H9 (cell line): ENCODE results near the gene PAGR1. TPM values are rescaled to one million over a fixed set of nuclear protein-coding genes. Genes with fewer than 3 reads are reported as not detected.

Experiments
- DNase-seq: peaks from one replicate; pipeline ENCODE4 v3.0.0-alpha.2; 2017
- H2AFZ ChIP-seq: one replicate; pipeline ENCODE4 v1.6.1; 2013; ENCODE audit warnings: mild to moderate bottlenecking, low read length, control low read depth, moderate library complexity
- H2AK5ac ChIP-seq: 2 replicates; pipeline ENCODE4 v1.6.1; 2013; ENCODE audit warnings: low read length, control low read depth, mixed read lengths; ENCODE audit not compliant: insufficient read length
- H2BK120ac ChIP-seq: one replicate; pipeline ENCODE4 v1.6.1; 2013; ENCODE audit warnings: low read depth, mild to moderate bottlenecking, low read length, control low read depth, inconsistent platforms; ENCODE audit not compliant: poor library complexity, severe bottlenecking
- H2BK12ac ChIP-seq: 2 replicates; pipeline ENCODE4 v1.6.1; 2013; ENCODE audit warnings: low read length, control low read depth, mixed read lengths, low read depth; ENCODE audit not compliant: insufficient read length
- H2BK15ac ChIP-seq: 2 replicates; pipeline ENCODE4 v1.6.1; 2013; ENCODE audit warnings: low read depth, low read length, control low read depth
- H2BK20ac ChIP-seq: one replicate; pipeline ENCODE4 v1.6.1; 2013; ENCODE audit warnings: low read depth, mild to moderate bottlenecking, low read length, control low read depth, inconsistent platforms; ENCODE audit not compliant: poor library complexity, severe bottlenecking
- H2BK5ac ChIP-seq: 2 replicates; pipeline ENCODE4 v1.6.1; 2013; ENCODE audit warnings: low read length, control low read depth, mixed read lengths; ENCODE audit not compliant: insufficient read length
- H3K14ac ChIP-seq: 2 replicates; pipeline ENCODE4 v1.6.1; 2013; ENCODE audit warnings: low read length, control low read depth; ENCODE audit not compliant: insufficient read depth
- H3K18ac ChIP-seq: 2 replicates; pipeline ENCODE4 v1.6.1; 2013; ENCODE audit warnings: low read depth, mild to moderate bottlenecking, mixed read lengths, low read length, control low read depth; ENCODE audit not compliant: insufficient read length
- H3K23ac ChIP-seq: 2 replicates; pipeline ENCODE4 v1.6.1; 2013; ENCODE audit warnings: low read length, control low read depth, mixed read lengths, low read depth; ENCODE audit not compliant: insufficient read length
- H3K23me2 ChIP-seq: 2 replicates; pipeline ENCODE4 v1.6.1; 2013; ENCODE audit warnings: low read depth, mild to moderate bottlenecking, mixed read lengths, low read length, control low read depth; ENCODE audit not compliant: insufficient read length, poor library complexity, severe bottlenecking
- H3K27ac ChIP-seq: 2 replicates; pipeline ENCODE4 v1.5.1; 2013; ENCODE audit warnings: low read length, control low read depth, mixed read lengths, low read depth; ENCODE audit not compliant: insufficient read length
- H3K27me3 ChIP-seq: 2 replicates; pipeline ENCODE4 v1.6.1; 2013; ENCODE audit warnings: low read length, control low read depth, inconsistent platforms; ENCODE audit not compliant: insufficient read depth
- H3K4ac ChIP-seq: 2 replicates; pipeline ENCODE4 v1.6.1; 2013; ENCODE audit warnings: low read depth, mild to moderate bottlenecking, control low read depth, inconsistent platforms, low read length, moderate library complexity
- H3K4me1 ChIP-seq: 2 replicates; pipeline ENCODE4 v1.6.1; 2013; ENCODE audit warnings: low read length, control low read depth, inconsistent platforms; ENCODE audit not compliant: insufficient read depth
- H3K4me2 ChIP-seq: 2 replicates; pipeline ENCODE4 v1.6.1; 2013; ENCODE audit warnings: low read length, control low read depth, mixed read lengths; ENCODE audit not compliant: insufficient read length, insufficient read depth
- H3K56ac ChIP-seq: 2 replicates; pipeline ENCODE4 v1.6.1; 2013; ENCODE audit warnings: low read depth, mild to moderate bottlenecking, mixed read lengths, low read length, control low read depth; ENCODE audit not compliant: insufficient read length
- H3K79me1 ChIP-seq: 2 replicates; pipeline ENCODE4 v1.6.1; 2013; ENCODE audit warnings: low read depth, mild to moderate bottlenecking, moderate library complexity, low read length, control low read depth, inconsistent platforms; ENCODE audit not compliant: insufficient read depth, poor library complexity, severe bottlenecking
- H3K79me2 ChIP-seq: 2 replicates; pipeline ENCODE4 v1.6.1; 2013; ENCODE audit warnings: low read length, control low read depth, inconsistent platforms; ENCODE audit not compliant: insufficient read depth
- H3K9ac ChIP-seq: 2 replicates; pipeline ENCODE4 v1.6.1; 2013; ENCODE audit warnings: low read length, control low read depth, mixed read lengths; ENCODE audit not compliant: insufficient read length; ENCODE audit errors: extremely low read depth
- H3K9me3 ChIP-seq: one replicate; pipeline ENCODE4 v1.6.1; 2013; ENCODE audit warnings: low read depth, low read length, inconsistent platforms; ENCODE audit not compliant: control insufficient read depth
- H3T11ph ChIP-seq: one replicate; pipeline ENCODE4 v1.6.1; 2013; ENCODE audit warnings: mild to moderate bottlenecking, low read length, control low read depth, inconsistent platforms
- H4K20me1 ChIP-seq: one replicate; pipeline ENCODE4 v1.6.1; 2013; ENCODE audit not compliant: control insufficient read depth, insufficient read length, insufficient read depth
- H4K5ac ChIP-seq: 2 replicates; pipeline ENCODE4 v1.6.1; 2013; ENCODE audit warnings: low read depth, mild to moderate bottlenecking, mixed read lengths, low read length, control low read depth; ENCODE audit not compliant: insufficient read length
- H4K8ac ChIP-seq: replicated peaks from 2 replicates; pipeline ENCODE4 v1.6.1; 2013; ENCODE audit warnings: low read length, control low read depth, mixed read lengths, low read depth; ENCODE audit not compliant: insufficient read length
- H4K91ac ChIP-seq: 2 replicates; pipeline ENCODE4 v1.6.1; 2013; ENCODE audit warnings: low read depth, mild to moderate bottlenecking, moderate library complexity, mixed read lengths, low read length, control low read depth; ENCODE audit not compliant: insufficient read length
- H3K27ac Mint-ChIP-seq, 3 experiments: 2 replicates in 2 of 3; 3 replicates in 1 of 3; pipeline ENCODE4 v1.8.0; 2020 to 2021; ENCODE audit warnings: mixed read lengths in 3 of 3, mild to moderate bottlenecking in 1 of 3, moderate library complexity in 1 of 3
- H3K27me3 Mint-ChIP-seq: 2 replicates; pipeline ENCODE4 v1.8.0; 2021; ENCODE audit warnings: low read depth, mild to moderate bottlenecking, moderate library complexity, mixed read lengths
- H3K36me3 Mint-ChIP-seq, 3 experiments: 2 replicates in 2 of 3; 3 replicates in 1 of 3; pipeline ENCODE4 v1.8.0; 2020 to 2021; ENCODE audit warnings: low read depth in 3 of 3, mixed read lengths in 3 of 3; ENCODE audit not compliant: insufficient read depth in 1 of 3
- H3K4me1 Mint-ChIP-seq, 2 experiments: 2 replicates each; pipeline ENCODE4 v1.8.0; 2020; ENCODE audit warnings: mixed read lengths in 2 of 2
- H3K4me3 Mint-ChIP-seq, 2 experiments: 2 replicates in 1 of 2; 3 replicates in 1 of 2; pipeline ENCODE4 v1.8.0; 2020 to 2021; ENCODE audit warnings: mild to moderate bottlenecking in 2 of 2, mixed read lengths in 2 of 2, moderate library complexity in 1 of 2
- H3K9me3 Mint-ChIP-seq, 2 experiments: 2 replicates in 1 of 2; 3 replicates in 1 of 2; pipeline ENCODE4 v1.8.0; 2020; ENCODE audit warnings: mild to moderate bottlenecking in 2 of 2, mixed read lengths in 2 of 2, moderate library complexity in 1 of 2
- CTCF ChIP-seq: fragments of 200-600 bp; sonication (generic); conservative IDR thresholded peaks from 3 replicates; pipeline ENCODE4 v1.8.0; 2021; ENCODE audit warnings: antibody characterized with exemption, mild to moderate bottlenecking
- WGBS: extraction: QIAGEN DNeasy Blood & Tissue Kit; methylation state at CpG from one replicate; pipeline ENCODE4 v1.1.7; 2013; ENCODE audit warnings: missing lambda C conversion rate, low lambda C conversion rate, mixed read lengths; ENCODE audit not compliant: insufficient read length; ENCODE audit errors: extremely low coverage; 5-methylcytosine and 5-hydroxymethylcytosine counted together
- total RNA-seq: library from RNA; stranded (reverse); gene quantifications from 2 replicates; pipeline ENCODE4 v1.2.1, GENCODE V29; 2021

PAGR1 gene
- total RNA-seq, 1 experiment from 2014 or later, result 65.3 TPM

- Histone ChIP-seq H3K27me3 (no peaks in the 10 kb centered on the region), H4K91ac (no peak overlapping the region), H2BK20ac (no peak overlapping the region), H2BK12ac (no peak overlapping the region), H3T11ph (no peak overlapping the region), H2AK5ac (no peak overlapping the region), H4K8ac (no peak overlapping the region), H3K4me2 (peak overlapping the region; percentile 59), H3K14ac (no peak overlapping the region), H3K23ac (no peak overlapping the region), H3K23me2 (peaks cover 35% of the 10 kb centered on the region), H3K79me2 (no peaks in the 10 kb centered on the region; the same call in 1 of the 2 replicates), H2AFZ (no peak overlapping the region), H3K27ac (no peak overlapping the region), H3K9ac (no peak overlapping the region), H3K4me1 (peaks cover 6% of the 10 kb centered on the region; the same call in 1 of the 2 replicates), H3K56ac (no peak overlapping the region), H4K20me1 (no peaks in the 10 kb centered on the region), H2BK15ac (no peak overlapping the region), H4K5ac (no peak overlapping the region), H3K18ac (no peak overlapping the region), H3K4ac (no peak overlapping the region), H2BK120ac (no peak overlapping the region), H3K9me3 (no peaks in the 10 kb centered on the region), H2BK5ac (no peak overlapping the region), H3K79me1 (no peaks in the 10 kb centered on the region)
- Mint-ChIP-seq H3K4me1 (peaks cover 56 to 70% of the 10 kb centered on the region in 2 experiments), H3K9me3 (no peaks in the 10 kb centered on the region; a peak in 1 of 5 replicates), H3K27me3 (no peaks in the 10 kb centered on the region; the same call in none of the 2 replicates), H3K27ac (peak overlapping the region; percentile 59 to 97 (median 76)), H3K4me3 (peak overlapping the region; percentile 93 to 96), H3K36me3 (peaks cover 21 to 34% (median 23%) of the 10 kb centered on the region in 3 experiments)
- no CpG with 5 or more reads among the region's 5 CpGs for WGBS
- TF ChIP-seq CTCF, result no peak
- DNase-seq, result no peak
Measured at GRCh38 chr16:29814592-29814991, 1.4 kb upstream of the PAGR1 start.
